T-cell (primary cell): ENCODE measurements around the gene CD3D. TPM values are rescaled to one million over a fixed set of nuclear protein-coding genes. Genes with fewer than 3 reads are reported as not detected.

Experiments
- ATAC-seq, 4 experiments: fragments of 200-7000 bp in 3 of 4; fragments of 150-1000 bp in 1 of 4; cut with Tn5 transposase; replicated peaks in 1 of 4; 1 replicate in 3 of 4; 2 replicates in 1 of 4; pipeline ENCODE4 v1.10.0; 2021; ENCODE audit warnings: moderate library complexity in 3 of 4, mild to moderate bottlenecking in 2 of 4, moderate number of reproducible peaks in 1 of 4
- CTCF ChIA-PET, 2 donors: fragments of 300-600 bp; sonication (Branson Sonifier 250); formaldehyde crosslinking; loops; one replicate each; lab custom pipeline; 2022; ENCODE audit warnings: antibody characterized with exemption in 2 of 2; lab: Charles Lee
- POLR2A ChIA-PET, 2 donors: fragments of 300-600 bp; sonication (Branson Sonifier 250); formaldehyde crosslinking; loops; one replicate each; lab custom pipeline; 2022; ENCODE audit warnings: antibody characterized with exemption in 2 of 2; lab: Charles Lee
- DNase-seq, 35 experiments: peaks; one replicate each; pipeline versions ENCODE4 v3.0.0 to v3.0.0-alpha.2; 2013 to 2023
- H3K27ac ChIP-seq: one replicate; pipeline ENCODE4 v1.5.1; 2013; ENCODE audit warnings: low read length
- H3K27me3 ChIP-seq, 2 experiments: replicated peaks in 1 of 2; 1 replicate in 1 of 2; 2 replicates in 1 of 2; pipeline versions ENCODE4 v1.6.1 to v1.7.0; 2013; ENCODE audit warnings: low read length in 1 of 2, mixed read lengths in 1 of 2; ENCODE audit not compliant: control insufficient read depth in 2 of 2, insufficient read depth in 2 of 2; ENCODE audit errors: extremely low read depth in 1 of 2
- H3K36me3 ChIP-seq, 2 donors: 1 replicate in 1 of 2; 2 replicates in 1 of 2; pipeline versions ENCODE4 v1.6.1 to v1.7.0; 2013; ENCODE audit warnings: low read length in 1 of 2; ENCODE audit not compliant: control insufficient read depth in 2 of 2, insufficient read depth in 1 of 2; ENCODE audit errors: extremely low read depth in 1 of 2
- H3K4me1 ChIP-seq, 2 experiments: 1 replicate in 1 of 2; 2 replicates in 1 of 2; pipeline versions ENCODE4 v1.6.1 to v1.7.0; 2013; ENCODE audit warnings: low read length in 2 of 2, mixed read lengths in 1 of 2; ENCODE audit not compliant: insufficient read depth in 2 of 2, control insufficient read depth in 1 of 2; ENCODE audit errors: extremely low read depth in 1 of 2
- H3K4me3 ChIP-seq, 2 donors: 1 replicate in 1 of 2; 2 replicates in 1 of 2; pipeline versions ENCODE4 v1.5.1 to v1.7.0; 2013; ENCODE audit warnings: mild to moderate bottlenecking in 2 of 2, low read length in 1 of 2, moderate library complexity in 1 of 2; ENCODE audit not compliant: control insufficient read depth in 1 of 2; ENCODE audit errors: extremely low read depth in 1 of 2
- H3K9me3 ChIP-seq: 2 replicates; pipeline ENCODE4 v1.7.0; 2013
- H3K27ac Mint-ChIP-seq, 2 donors: one replicate each; pipeline ENCODE4 v1.8.0; 2020 to 2021; ENCODE audit warnings: mild to moderate bottlenecking in 2 of 2, mixed read lengths in 2 of 2
- H3K27me3 Mint-ChIP-seq, 2 donors: one replicate each; pipeline ENCODE4 v1.8.0; 2021 to 2022; ENCODE audit warnings: mixed read lengths in 2 of 2
- H3K36me3 Mint-ChIP-seq: one replicate; pipeline ENCODE4 v1.8.0; 2021; ENCODE audit warnings: mixed read lengths
- H3K4me1 Mint-ChIP-seq, 3 donors: one replicate each; pipeline ENCODE4 v1.8.0; 2020 to 2022; ENCODE audit warnings: mixed read lengths in 3 of 3, mild to moderate bottlenecking in 1 of 3
- H3K4me3 Mint-ChIP-seq, 3 donors: one replicate each; pipeline ENCODE4 v1.8.0; 2020 to 2022; ENCODE audit warnings: mild to moderate bottlenecking in 3 of 3, mixed read lengths in 3 of 3, moderate library complexity in 3 of 3
- H3K9me3 Mint-ChIP-seq, 3 donors: one replicate each; pipeline ENCODE4 v1.8.0; 2020 to 2022; ENCODE audit warnings: mixed read lengths in 3 of 3
- WGBS: methylation state at CpG from one replicate; pipeline ENCODE4 v1.1.5; 2013; ENCODE audit warnings: missing lambda C conversion rate; ENCODE audit not compliant: insufficient coverage; 5-methylcytosine and 5-hydroxymethylcytosine counted together
- total RNA-seq, 35 experiments: library from RNA in 6 of 35; stranded (reverse) in 6 of 35; fragments of 120-200 nt in 1 of 35; gene quantifications; one replicate each; pipeline versions ENCODE4 v1.2.1 to v1.2.4 and lab custom pipeline; 2013 to 2026

Gene CD3D
- total RNA-seq, 5 donors from 2014 or later (not counting 1 experiment from before 2014, with no cell fraction given) = 290 to 409 (median 361) TPM

GRCh38 chr11:118374729-118375128 lies 32.2 kb upstream of the CD3D start:
- ChIA-PET POLR2A (no interaction called here), CTCF (no interaction called here)
- ATAC-seq = no peak
- H3K4me3 Mint-ChIP-seq = no peak overlapping the region
- peaks cover 19 to 93% of the 10 kb centered on the region in 2 donors for H3K36me3 ChIP-seq
- no peak overlapping the region for H3K4me3 ChIP-seq
- no peak overlapping the region for H3K27ac ChIP-seq
- no peaks in the 10 kb centered on the region for H3K27me3 ChIP-seq
- no peak overlapping the region for H3K27ac Mint-ChIP-seq
- no peaks in the 10 kb centered on the region for H3K4me1 Mint-ChIP-seq
- WGBS = 100% methylated on average over 1 of the region's 3 CpGs
- H3K9me3 ChIP-seq = no peaks in the 10 kb centered on the region
- H3K4me1 ChIP-seq = no peaks in the 10 kb centered on the region
- no peak for DNase-seq
- H3K27me3 Mint-ChIP-seq = no peaks in the 10 kb centered on the region
- H3K36me3 Mint-ChIP-seq = peaks cover 76% of the 10 kb centered on the region
- H3K9me3 Mint-ChIP-seq = no peaks in the 10 kb centered on the region

GRCh38 chr11:118373871-118374270 lies 31.4 kb upstream of the CD3D start:
- ChIA-PET POLR2A (interaction anchor here (0.5 to 1.8 kb wide), 2 partner anchors 11 to 585 kb away, joined by 4 to 8 read pairs; no protein-coding TSS in a partner anchor), CTCF (interaction anchor here in 1 of 2 donors (0.7 kb wide), 1 partner anchor 603 kb away, joined by 4 read pairs; no protein-coding TSS in a partner anchor)
- Mint-ChIP-seq H3K9me3 (no peaks in the 10 kb centered on the region), H3K4me1 (no peaks in the 10 kb centered on the region), H3K36me3 (peaks cover 78% of the 10 kb centered on the region), H3K27me3 (no peaks in the 10 kb centered on the region), H3K4me3 (no peak overlapping the region), H3K27ac (peak overlapping the region in 1 of 2 donors; percentile 34)
- H3K4me3 ChIP-seq = no peak overlapping the region
- no peak for DNase-seq
- peaks cover 20 to 93% of the 10 kb centered on the region in 2 donors for H3K36me3 ChIP-seq
- no peak for ATAC-seq
- no peaks in the 10 kb centered on the region for H3K9me3 ChIP-seq
- no CpG with 5 or more reads among the region's 5 CpGs for WGBS
- no peaks in the 10 kb centered on the region for H3K4me1 ChIP-seq
- no peak overlapping the region for H3K27ac ChIP-seq
- H3K27me3 ChIP-seq = no peaks in the 10 kb centered on the region

GRCh38 chr11:118373263-118373662 lies 30.8 kb upstream of the CD3D start:
- Mint-ChIP-seq H3K36me3 (peaks cover 80% of the 10 kb centered on the region), H3K27me3 (no peaks in the 10 kb centered on the region), H3K27ac (no peak overlapping the region), H3K4me3 (no peak overlapping the region), H3K9me3 (no peaks in the 10 kb centered on the region), H3K4me1 (peaks cover 0 to 3% (median 0%) of the 10 kb centered on the region in 3 donors)
- H3K27me3 ChIP-seq = no peaks in the 10 kb centered on the region
- H3K4me1 ChIP-seq = no peaks in the 10 kb centered on the region
- CTCF ChIA-PET = interaction anchor here in 1 of 2 donors (0.7 kb wide), 1 partner anchor 604 kb away, joined by 4 read pairs; no protein-coding TSS in a partner anchor
- ATAC-seq (no peak), DNase-seq (no peak)
- WGBS = 94% methylated on average over 2 of the region's 2 CpGs
- POLR2A ChIA-PET = interaction anchor here (0.5 to 1.8 kb wide), 6 partner anchors 9 to 586 kb away, joined by 3 to 8 read pairs (median 4); no protein-coding TSS in a partner anchor
- H3K27ac ChIP-seq = no peak overlapping the region
- H3K36me3 ChIP-seq = peaks cover 24 to 93% of the 10 kb centered on the region in 2 donors
- no peak overlapping the region for H3K4me3 ChIP-seq
- no peaks in the 10 kb centered on the region for H3K9me3 ChIP-seq

GRCh38 chr11:118370774-118371173 lies 28.3 kb upstream of the CD3D start:
- 93% methylated on average over 2 of the region's 4 CpGs for WGBS
- Mint-ChIP-seq H3K27ac (no peak overlapping the region), H3K9me3 (no peaks in the 10 kb centered on the region), H3K27me3 (no peaks in the 10 kb centered on the region), H3K4me1 (peaks cover 0 to 3% (median 2%) of the 10 kb centered on the region in 3 donors), H3K4me3 (no peak overlapping the region), H3K36me3 (peaks cover 81% of the 10 kb centered on the region)
- H3K4me3 ChIP-seq = no peak overlapping the region
- H3K27ac ChIP-seq = no peak overlapping the region
- H3K27me3 ChIP-seq = no peaks in the 10 kb centered on the region
- CTCF ChIA-PET = no interaction called here
- DNase-seq (no peak), ATAC-seq (no peak)
- POLR2A ChIA-PET = interaction anchor here in 1 of 2 donors (0.6 kb wide), 2 partner anchors 8 to 9 kb away, joined by 3 read pairs; no protein-coding TSS in a partner anchor
- no peaks in the 10 kb centered on the region for H3K4me1 ChIP-seq
- no peaks in the 10 kb centered on the region for H3K9me3 ChIP-seq
- peaks cover 23 to 94% of the 10 kb centered on the region in 2 donors for H3K36me3 ChIP-seq

- H3K9me3 ChIP-seq = no peaks in the 10 kb centered on the region
- H3K27ac ChIP-seq = no peak overlapping the region
- peaks cover 25 to 35% (median 31%) of the 10 kb centered on the region in 3 donors for H3K4me1 Mint-ChIP-seq
- no CpG with 5 or more reads among the region's 1 CpG for WGBS
- peaks cover 59% of the 10 kb centered on the region for H3K36me3 Mint-ChIP-seq
- H3K27me3 ChIP-seq = no peaks in the 10 kb centered on the region
- peaks cover 25 to 80% of the 10 kb centered on the region in 2 donors for H3K36me3 ChIP-seq
- ChIA-PET CTCF (interaction anchor here in 1 of 2 donors (0.9 to 1.3 kb wide), 3 partner anchors 107 to 195 kb away, joined by 3 read pairs; no protein-coding TSS in a partner anchor), POLR2A (interaction anchor here in 1 of 2 donors (0.6 kb wide), 1 partner anchor 65 kb away, joined by 3 read pairs; no protein-coding TSS in a partner anchor)
- H3K4me1 ChIP-seq = peaks cover 5 to 14% of the 10 kb centered on the region in 2 experiments
- ATAC-seq (no peak), DNase-seq (no peak)
- no peaks in the 10 kb centered on the region for H3K9me3 Mint-ChIP-seq
- H3K27ac Mint-ChIP-seq = no peak overlapping the region
- H3K27me3 Mint-ChIP-seq = no peaks in the 10 kb centered on the region
- H3K4me3 ChIP-seq = no peak overlapping the region
- H3K4me3 Mint-ChIP-seq = no peak overlapping the region
Observed at GRCh38 chr11:118366287-118366686, 23.8 kb upstream of the CD3D start.

GRCh38 chr11:118364956-118365615 lies 22.6 kb upstream of the CD3D start:
- no peaks in the 10 kb centered on the region for H3K27me3 Mint-ChIP-seq
- H3K9me3 Mint-ChIP-seq = no peaks in the 10 kb centered on the region
- peaks cover 49% of the 10 kb centered on the region for H3K36me3 Mint-ChIP-seq
- Histone ChIP-seq H3K4me3 (no peak overlapping the region), H3K27me3 (no peaks in the 10 kb centered on the region), H3K36me3 (peaks cover 19 to 68% of the 10 kb centered on the region in 2 donors), H3K9me3 (no peaks in the 10 kb centered on the region), H3K4me1 (peaks cover 13 to 22% of the 10 kb centered on the region in 2 experiments), H3K27ac (no peak overlapping the region)
- CTCF ChIA-PET = interaction anchor here in 1 of 2 donors (0.6 to 1.5 kb wide), 6 partner anchors 11 to 888 kb away, joined by 3 to 6 read pairs (median 3); no protein-coding TSS in a partner anchor
- no peak overlapping the region for H3K4me3 Mint-ChIP-seq
- WGBS = 100% methylated on average over 1 of the region's 3 CpGs
- H3K4me1 Mint-ChIP-seq = peaks cover 35 to 45% (median 41%) of the 10 kb centered on the region in 3 donors
- DNase-seq (no peak), ATAC-seq (no peak)
- H3K27ac Mint-ChIP-seq = no peak overlapping the region
- POLR2A ChIA-PET = interaction anchor here (0.5 to 0.9 kb wide), 7 partner anchors 13 to 215 kb away, joined by 3 to 6 read pairs (median 3); no protein-coding TSS in a partner anchor
